ENCODE data around the gene ILRUN. TPM values are rescaled to one million over a fixed set of nuclear protein-coding genes. Genes with fewer than 3 reads are reported as not detected.
A peak's percentile ranks its signal among the peaks of the same experiment; 100 is the strongest.

Gene ILRUN
- total RNA-seq, 2 experiments from 2014 or later, result 45.3 to 51.8 TPM

DNA sequence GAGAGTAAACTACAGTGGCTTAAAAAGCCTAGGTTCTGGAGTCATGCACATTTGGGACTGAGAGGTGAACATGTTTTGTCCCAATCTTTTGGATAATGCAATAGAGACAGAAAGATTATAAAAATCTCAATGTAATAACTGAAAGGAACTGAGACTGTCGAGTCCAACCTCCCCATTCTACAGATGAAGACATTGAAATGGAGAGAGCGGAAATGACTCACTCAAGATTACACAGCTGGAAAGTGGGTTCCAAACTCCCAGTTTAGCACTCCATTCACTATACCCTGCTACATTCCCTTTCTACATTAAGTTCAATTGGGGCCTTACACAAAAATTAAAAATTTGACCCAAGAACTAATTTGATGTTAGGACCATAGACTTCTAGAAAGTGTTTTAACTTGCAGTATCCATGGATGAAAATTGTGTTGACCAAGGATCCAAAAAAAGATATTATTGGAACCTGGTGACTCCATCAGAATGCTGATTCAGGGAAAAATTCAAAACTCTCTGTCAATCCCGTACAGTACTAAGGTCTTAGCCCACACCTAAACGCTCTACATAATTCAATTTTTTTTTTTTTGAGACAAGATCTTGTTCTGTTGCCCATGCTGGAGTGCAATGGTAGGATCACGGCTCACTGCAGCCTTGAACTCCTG is 1.5 kb upstream of the ILRUN start:
- Mint-ChIP-seq H3K27me3 (no peaks in the 10 kb centered on the region), H3K4me3 (peak overlapping the region; percentile 94), H3K36me3 (ENCODE audit: low read depth) (peaks cover 19% of the 10 kb centered on the region), H3K27ac (no peak overlapping the region), H3K4me1 (ENCODE audit: low read depth) (peaks cover 36% of the 10 kb centered on the region), H3K9me3 (no peaks in the 10 kb centered on the region)
- no peak for DNase-seq
- TF ChIP-seq, protein P1, sequence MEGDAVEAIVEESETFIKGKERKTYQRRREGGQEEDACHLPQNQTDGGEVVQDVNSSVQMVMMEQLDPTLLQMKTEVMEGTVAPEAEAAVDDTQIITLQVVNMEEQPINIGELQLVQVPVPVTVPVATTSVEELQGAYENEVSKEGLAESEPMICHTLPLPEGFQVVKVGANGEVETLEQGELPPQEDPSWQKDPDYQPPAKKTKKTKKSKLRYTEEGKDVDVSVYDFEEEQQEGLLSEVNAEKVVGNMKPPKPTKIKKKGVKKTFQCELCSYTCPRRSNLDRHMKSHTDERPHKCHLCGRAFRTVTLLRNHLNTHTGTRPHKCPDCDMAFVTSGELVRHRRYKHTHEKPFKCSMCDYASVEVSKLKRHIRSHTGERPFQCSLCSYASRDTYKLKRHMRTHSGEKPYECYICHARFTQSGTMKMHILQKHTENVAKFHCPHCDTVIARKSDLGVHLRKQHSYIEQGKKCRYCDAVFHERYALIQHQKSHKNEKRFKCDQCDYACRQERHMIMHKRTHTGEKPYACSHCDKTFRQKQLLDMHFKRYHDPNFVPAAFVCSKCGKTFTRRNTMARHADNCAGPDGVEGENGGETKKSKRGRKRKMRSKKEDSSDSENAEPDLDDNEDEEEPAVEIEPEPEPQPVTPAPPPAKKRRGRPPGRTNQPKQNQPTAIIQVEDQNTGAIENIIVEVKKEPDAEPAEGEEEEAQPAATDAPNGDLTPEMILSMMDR (IDR thresholded peaks at IDR 0.05), result no peak
- intact Hi-C loops (cut with micrococcal nuclease), result no loop called here
- ChIA-PET CTCF (no interaction called here), POLR2A (interaction anchor here (1.5 kb wide), 1 partner anchor 22 kb away, joined by 3 read pairs; no protein-coding TSS in a partner anchor)
- ATAC-seq, result no peak

- H3K4me3 Mint-ChIP-seq, result peak overlapping the region; percentile 94
- ATAC-seq (no peak), DNase-seq (no peak)
- TF ChIP-seq, protein P1 (IDR thresholded peaks at IDR 0.05), result no peak
- peaks cover 20% of the 10 kb centered on the region for H3K36me3 Mint-ChIP-seq (ENCODE audit: low read depth)
- ChIA-PET POLR2A (interaction anchor here (1.5 to 2.6 kb wide), 2 partner anchors 22 to 24 kb away, joined by 3 to 14 read pairs; no protein-coding TSS in a partner anchor), CTCF (interaction anchor here (2.1 kb wide), 1 partner anchor 22 kb away, joined by 11 read pairs; no protein-coding TSS in a partner anchor)
- no peaks in the 10 kb centered on the region for H3K9me3 Mint-ChIP-seq
- H3K4me1 Mint-ChIP-seq (ENCODE audit: low read depth), result peaks cover 38% of the 10 kb centered on the region
- H3K27me3 Mint-ChIP-seq, result no peaks in the 10 kb centered on the region
- intact Hi-C loops (cut with micrococcal nuclease), result no loop called here
- H3K27ac Mint-ChIP-seq, result peak overlapping the region; percentile 98
These were observed 923 bp upstream of the ILRUN start for GRCh38 chr6:34697544-34697836.

GRCh38 chr6:34696189-34696738 is 303 bp downstream of the ILRUN start:
- Mint-ChIP-seq H3K4me3 (peak overlapping the region; percentile 94), H3K36me3 (ENCODE audit: low read depth) (peaks cover 20% of the 10 kb centered on the region), H3K27ac (peak overlapping the region; percentile 89), H3K27me3 (no peaks in the 10 kb centered on the region), H3K9me3 (no peaks in the 10 kb centered on the region), H3K4me1 (ENCODE audit: low read depth) (peaks cover 43% of the 10 kb centered on the region)
- ATAC-seq, result peak; percentile 11
- POLR2A ChIA-PET, result interaction anchor here (0.8 to 2.6 kb wide), 3 partner anchors 23 to 192 kb away, joined by 3 to 14 read pairs (median 3); partner anchors contain the start of gene TAF11
- intact Hi-C loops (cut with micrococcal nuclease), result no loop called here
- DNase-seq, result no peak
- CTCF ChIA-PET, result interaction anchor here (1.8 to 2.1 kb wide), 2 partner anchors 21 to 23 kb away, joined by 5 to 11 read pairs; no protein-coding TSS in a partner anchor
- TF ChIP-seq, protein P1 (IDR thresholded peaks at IDR 0.05), result no peak

DNA sequence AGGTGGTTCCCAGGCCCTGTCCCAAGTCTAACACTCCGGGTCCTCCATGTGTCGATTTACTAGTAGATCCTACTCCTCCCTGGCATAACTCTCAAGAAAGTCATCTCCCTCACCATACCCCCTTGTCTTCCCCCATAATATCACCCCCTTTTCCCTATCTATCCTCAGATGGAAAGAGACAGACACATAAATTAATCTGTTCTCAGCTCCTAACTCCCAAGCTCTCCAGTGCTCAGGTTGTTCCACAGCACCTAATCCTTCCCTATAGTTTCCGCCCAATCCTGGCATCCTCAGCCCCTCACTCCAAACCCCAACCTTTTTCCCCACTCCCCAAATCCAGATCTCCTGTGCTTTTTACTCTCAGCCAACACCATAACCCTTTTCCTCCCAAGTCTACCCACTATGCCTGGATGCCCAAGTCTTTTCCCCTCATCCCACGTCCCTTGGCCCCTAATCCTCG is 808 bp downstream of the ILRUN start:
- Mint-ChIP-seq H3K27ac (peak overlapping the region; percentile 89), H3K4me1 (ENCODE audit: low read depth) (peaks cover 47% of the 10 kb centered on the region), H3K36me3 (ENCODE audit: low read depth) (peaks cover 20% of the 10 kb centered on the region), H3K27me3 (no peaks in the 10 kb centered on the region), H3K9me3 (no peaks in the 10 kb centered on the region), H3K4me3 (peak overlapping the region; percentile 94)
- ChIA-PET POLR2A (interaction anchor here (0.6 to 2.6 kb wide), 4 partner anchors 22 to 192 kb away, joined by 3 to 14 read pairs (median 3); partner anchors contain the start of genes BLTP3A and TAF11), CTCF (interaction anchor here (1.8 to 2.1 kb wide), 2 partner anchors 21 to 23 kb away, joined by 5 to 11 read pairs; no protein-coding TSS in a partner anchor)
- DNase-seq (no peak), ATAC-seq (no peak)
- intact Hi-C loops (cut with micrococcal nuclease), result no loop called here
- TF ChIP-seq, protein P1 (IDR thresholded peaks at IDR 0.05), result no peak

- no peak for ATAC-seq
- Mint-ChIP-seq H3K4me3 (no peak overlapping the region), H3K27ac (no peak overlapping the region), H3K9me3 (no peaks in the 10 kb centered on the region), H3K36me3 (ENCODE audit: low read depth) (peaks cover 32% of the 10 kb centered on the region), H3K27me3 (no peaks in the 10 kb centered on the region), H3K4me1 (ENCODE audit: low read depth) (peaks cover 54% of the 10 kb centered on the region)
- intact Hi-C loops (cut with micrococcal nuclease), result no loop called here
- CTCF ChIA-PET, result no interaction called here
- TF ChIP-seq, protein P1 (IDR thresholded peaks at IDR 0.05), result no peak
- no peak for DNase-seq
- POLR2A ChIA-PET, result interaction anchor here (0.6 kb wide), 1 partner anchor 34 kb away, joined by 3 read pairs; no protein-coding TSS in a partner anchor
These were observed 4.3 kb downstream of the ILRUN start for GRCh38 chr6:34692280-34692679.
